Activated effector memory CD4-positive, alpha-beta T cell treated with Interleukin-2 at 50 U/mL for 16 hours (primary cell): Measurements from ENCODE around the gene MAPK11.

Experiments
- DNase-seq: peaks from one replicate; pipeline ENCODE4 v3.0.0-alpha.2; 2020

Gene MAPK11

GRCh38 chr22:50307890-50308596 is 37.9 kb upstream of the MAPK11 start:
- no peak for DNase-seq

- no peak for DNase-seq
These were observed 36.9 kb upstream of the MAPK11 start, which contains the start of gene PLXNB2 for GRCh38 chr22:50306753-50307749. PLXNB2 (minus strand) TSS chr22:50307646; CDS start chr22:50290584, 17,062 bp downstream.

- DNase-seq, result no peak
These were observed 35.9 kb upstream of the MAPK11 start for GRCh38 chr22:50305923-50306566.

GRCh38 chr22:50305393-50305922 is 35.3 kb upstream of the MAPK11 start:
- DNase-seq, result no peak

GRCh38 chr22:50304528-50305392 is 34.6 kb upstream of the MAPK11 start:
- no peak for DNase-seq

- no peak for DNase-seq
These were observed 33.8 kb upstream of the MAPK11 start for GRCh38 chr22:50303848-50304527.

- no peak for DNase-seq
These were observed 33.3 kb upstream of the MAPK11 start for GRCh38 chr22:50303515-50303847.

GRCh38 chr22:50302564-50302963 is 32.4 kb upstream of the MAPK11 start:
- DNase-seq, result no peak

- DNase-seq, result no peak
These were observed 31.9 kb upstream of the MAPK11 start for GRCh38 chr22:50302041-50302541.

GRCh38 chr22:50301581-50301991 is 31.4 kb upstream of the MAPK11 start:
- no peak for DNase-seq

GRCh38 chr22:50300620-50301257 is 30.6 kb upstream of the MAPK11 start:
- DNase-seq, result no peak

GRCh38 chr22:50299785-50300619 is 29.8 kb upstream of the MAPK11 start:
- DNase-seq, result no peak

GRCh38 chr22:50298937-50299784 is 29.0 kb upstream of the MAPK11 start:
- no peak for DNase-seq

- no peak for DNase-seq
These were observed 28.1 kb upstream of the MAPK11 start for GRCh38 chr22:50298266-50298637.

- no peak for DNase-seq
These were observed 27.5 kb upstream of the MAPK11 start for GRCh38 chr22:50297510-50298265.

- DNase-seq, result no peak
These were observed 26.7 kb upstream of the MAPK11 start for GRCh38 chr22:50296658-50297490.

- no peak for DNase-seq
These were observed 24.1 kb upstream of the MAPK11 start for GRCh38 chr22:50294319-50294656.
